B cell (primary cell): Measurements from ENCODE around the gene ATG7. TPM values are rescaled to one million over a fixed set of nuclear protein-coding genes. Genes with fewer than 3 reads are reported as not detected.

Source experiments
- ATAC-seq: fragments of 200-7000 bp; cut with Tn5 transposase; one replicate; pipeline ENCODE4 v1.10.0; 2021; ENCODE audit warnings: low read depth, mild to moderate bottlenecking, moderate number of reproducible peaks, moderate library complexity
- CTCF ChIA-PET: fragments of 350-600 bp; sonication (Branson Sonifier 250); formaldehyde crosslinking; loops from one replicate; lab custom pipeline; 2021; ENCODE audit warnings: antibody characterized with exemption, inconsistent platforms; lab: Charles Lee
- POLR2A ChIA-PET: fragments of 350-600 bp; sonication (Branson Sonifier 250); formaldehyde crosslinking; loops from one replicate; lab custom pipeline; 2021; ENCODE audit warnings: antibody characterized with exemption; lab: Charles Lee
- DNase-seq: peaks from one replicate; pipeline ENCODE4 v3.0.0; 2013
- H2AFZ ChIP-seq: 2 replicates; pipeline ENCODE4 v1.6.1; 2012; ENCODE audit warnings: mild to moderate bottlenecking, low read depth, low read length; ENCODE audit not compliant: insufficient read depth, poor library complexity, severe bottlenecking
- H3K27ac ChIP-seq, 2 donors: 1 replicate in 1 of 2; 2 replicates in 1 of 2; pipeline ENCODE4 v1.5.1; 2012 to 2013; ENCODE audit warnings: low read length in 2 of 2, mild to moderate bottlenecking in 2 of 2, moderate library complexity in 1 of 2
- H3K27me3 ChIP-seq, 4 experiments: fragments of 200-600 bp in 1 of 4; sonication (generic) in 1 of 4; replicated peaks in 1 of 4; 1 replicate in 2 of 4; 2 replicates in 2 of 4; pipeline versions ENCODE4 v1.6.1 to v1.7.0; 2013 to 2016; ENCODE audit warnings: low read length in 3 of 4, mild to moderate bottlenecking in 2 of 4, mixed read lengths in 1 of 4, moderate library complexity in 1 of 4; ENCODE audit not compliant: insufficient read depth in 4 of 4, control insufficient read depth in 3 of 4; ENCODE audit errors: control extremely low read depth in 1 of 4
- H3K36me3 ChIP-seq, 2 experiments: replicated peaks in 1 of 2; 1 replicate in 1 of 2; 2 replicates in 1 of 2; pipeline versions ENCODE4 v1.6.1 to v1.7.1; 2013; ENCODE audit warnings: low read length in 1 of 2; ENCODE audit not compliant: insufficient read depth in 2 of 2, control insufficient read depth in 1 of 2; ENCODE audit errors: control extremely low read depth in 1 of 2, extremely low read depth in 1 of 2
- H3K4me1 ChIP-seq, 2 donors: fragments of 200-600 bp in 1 of 2; sonication (generic) in 1 of 2; 1 replicate in 1 of 2; 2 replicates in 1 of 2; pipeline versions ENCODE4 v1.5.1 to v1.6.1; 2013 to 2017; ENCODE audit warnings: low read length in 2 of 2; ENCODE audit not compliant: control insufficient read depth in 2 of 2, insufficient read depth in 2 of 2
- H3K4me2 ChIP-seq: replicated peaks from 2 replicates; pipeline ENCODE3; 2012; ENCODE audit warnings: mild to moderate bottlenecking, low read depth, low read length; ENCODE audit not compliant: poor library complexity, severe bottlenecking
- H3K4me3 ChIP-seq, 5 experiments: fragments of 200-600 bp in 1 of 5; sonication (generic) in 1 of 5; 1 replicate in 3 of 5; 2 replicates in 2 of 5; pipeline versions ENCODE4 v1.5.1 to v1.7.0; 2011 to 2016; ENCODE audit warnings: low read length in 4 of 5, mild to moderate bottlenecking in 4 of 5, low read depth in 2 of 5, control low read depth in 1 of 5, moderate library complexity in 1 of 5; ENCODE audit not compliant: insufficient read depth in 1 of 5; ENCODE audit errors: control extremely low read depth in 1 of 5, extremely low read depth in 1 of 5
- H3K79me2 ChIP-seq: fragments of 200-600 bp; sonication (generic); one replicate; pipeline ENCODE4 v1.6.0; 2016; ENCODE audit warnings: low read length; ENCODE audit not compliant: control insufficient read depth, insufficient read depth
- H3K9ac ChIP-seq: fragments of 200-600 bp; sonication (generic); 2 replicates; pipeline ENCODE4 v1.6.1; 2017; ENCODE audit warnings: mild to moderate bottlenecking, low read length, moderate library complexity
- H3K9me3 ChIP-seq, 3 donors: one replicate each; pipeline versions ENCODE4 v1.6.1 to v1.7.1; 2013; ENCODE audit warnings: low read length in 2 of 3; ENCODE audit not compliant: control insufficient read depth in 2 of 3, insufficient read depth in 1 of 3; ENCODE audit errors: control extremely low read depth in 1 of 3
- H4K20me1 ChIP-seq: 2 replicates; pipeline ENCODE4 v1.6.0; 2012; ENCODE audit warnings: mild to moderate bottlenecking, low read length; ENCODE audit not compliant: insufficient read depth, control insufficient read depth, poor library complexity, severe bottlenecking
- H3K27ac Mint-ChIP-seq: one replicate; pipeline ENCODE4 v1.8.0; 2021; ENCODE audit warnings: mixed read lengths
- H3K27me3 Mint-ChIP-seq: one replicate; pipeline ENCODE4 v1.8.0; 2021; ENCODE audit warnings: mixed read lengths
- H3K4me1 Mint-ChIP-seq: one replicate; pipeline ENCODE4 v1.8.0; 2021; ENCODE audit warnings: mixed read lengths
- H3K4me3 Mint-ChIP-seq: one replicate; pipeline ENCODE4 v1.8.0; 2021; ENCODE audit warnings: mixed read lengths
- H3K9me3 Mint-ChIP-seq: one replicate; pipeline ENCODE4 v1.8.0; 2022; ENCODE audit warnings: mixed read lengths; ENCODE audit not compliant: insufficient read depth
- CTCF ChIP-seq: fragments of 200-600 bp; IDR thresholded peaks from one replicate; pipeline ENCODE4 v1.8.0; 2022; ENCODE audit warnings: antibody characterized with exemption, mild to moderate bottlenecking
- EZH2 ChIP-seq: IDR thresholded peaks from 2 replicates; pipeline ENCODE4 v1.6.1; 2012; ENCODE audit warnings: borderline replicate concordance, low read depth, mild to moderate bottlenecking, moderate library complexity, low read length; ENCODE audit not compliant: insufficient read depth, poor library complexity, severe bottlenecking
- WGBS: methylation state at CpG from one replicate; pipeline ENCODE4 v1.1.5; 2013; ENCODE audit warnings: missing lambda C conversion rate; ENCODE audit not compliant: insufficient coverage; 5-methylcytosine and 5-hydroxymethylcytosine counted together
- intact Hi-C: fragments of 100-400 bp; cut with micrococcal nuclease; formaldehyde crosslinking; loops from one replicate; pipeline ENCODE4 v1.10.0; 2022
- polyA plus RNA-seq: library from polyadenylated mRNA; depleted of rRNA; stranded (reverse); fragments of >200 nt; gene quantifications from 2 replicates; pipeline ENCODE4 v1.2.3, GENCODE V29; 2012
- total RNA-seq, 2 donors: library from RNA; stranded (reverse); fragments of 120-200 nt in 1 of 2; gene quantifications; 1 replicate in 1 of 2; 2 replicates in 1 of 2; pipeline versions ENCODE4 v1.2.3 to v1.2.4, GENCODE V29; 2013 to 2022

Gene ATG7
- total and polyA plus RNA-seq, 2 donors (not counting 1 experiment from before 2014, with no cell fraction given), result 13.9 to 66.4 TPM

DNA sequence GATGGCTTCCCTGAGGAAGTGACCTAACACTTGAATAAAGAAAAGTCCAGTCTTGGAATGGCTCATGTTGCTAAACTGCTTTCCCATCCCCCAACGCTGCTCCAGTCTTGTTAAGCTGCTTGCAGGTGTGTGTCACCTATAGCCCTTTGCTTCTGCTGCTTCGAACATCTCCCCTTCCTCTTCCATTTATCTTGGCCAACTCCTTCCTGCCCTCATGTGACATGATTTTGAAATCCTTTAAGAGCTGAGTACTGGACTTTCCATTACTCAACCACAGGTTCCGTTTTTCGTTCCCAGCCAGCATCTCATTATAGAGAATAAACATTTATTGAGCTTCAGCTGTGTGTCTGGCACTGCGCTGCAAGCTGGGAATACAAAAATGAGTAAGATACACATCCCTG is 1.7 kb downstream of the ATG7 start:
- H3K9me3 ChIP-seq, result peaks cover 0 to 5% (median 1%) of the 10 kb centered on the region in 3 donors
- Mint-ChIP-seq H3K4me3 (peak overlapping the region; percentile 97), H3K27me3 (no peaks in the 10 kb centered on the region), H3K27ac (peak overlapping the region; percentile 76), H3K9me3 (peaks cover 5% of the 10 kb centered on the region), H3K4me1 (peaks cover 47% of the 10 kb centered on the region)
- H3K36me3 ChIP-seq, result peaks cover 0 to 5% of the 10 kb centered on the region in 2 experiments
- no peaks in the 10 kb centered on the region for H3K27me3 ChIP-seq
- H2AFZ ChIP-seq, result no peak overlapping the region
- TF ChIP-seq EZH2, result no peak
- TF ChIP-seq CTCF, result no peak
- H3K9ac ChIP-seq, result no peak overlapping the region
- H3K4me3 ChIP-seq, result peak overlapping the region in 1 of 5 experiments; percentile 99
- intact Hi-C loops, result loop anchor here (2.0 to 5.0 kb wide), 3 partner anchors 1211 to 1538 kb away; partner anchors contain the start of genes MKRN2 and TSEN2
- ChIA-PET CTCF (interaction anchor here (0.7 to 1.8 kb wide), 3 partner anchors 12 to 61 kb away, joined by 3 read pairs; no protein-coding TSS in a partner anchor), POLR2A (interaction anchor here (2.2 kb wide), 1 partner anchor 15 kb away, joined by 29 read pairs; no protein-coding TSS in a partner anchor)
- peak overlapping the region; percentile 93 for H3K4me2 ChIP-seq
- peaks cover 17 to 20% of the 10 kb centered on the region in 2 donors for H3K4me1 ChIP-seq
- ATAC-seq, result no peak
- 93% methylated on average over 4 of the region's 5 CpGs for WGBS
- H4K20me1 ChIP-seq, result no peaks in the 10 kb centered on the region
- peaks cover 60% of the 10 kb centered on the region for H3K79me2 ChIP-seq
- H3K27ac ChIP-seq, result no peak overlapping the region
- DNase-seq, result no peak

DNA sequence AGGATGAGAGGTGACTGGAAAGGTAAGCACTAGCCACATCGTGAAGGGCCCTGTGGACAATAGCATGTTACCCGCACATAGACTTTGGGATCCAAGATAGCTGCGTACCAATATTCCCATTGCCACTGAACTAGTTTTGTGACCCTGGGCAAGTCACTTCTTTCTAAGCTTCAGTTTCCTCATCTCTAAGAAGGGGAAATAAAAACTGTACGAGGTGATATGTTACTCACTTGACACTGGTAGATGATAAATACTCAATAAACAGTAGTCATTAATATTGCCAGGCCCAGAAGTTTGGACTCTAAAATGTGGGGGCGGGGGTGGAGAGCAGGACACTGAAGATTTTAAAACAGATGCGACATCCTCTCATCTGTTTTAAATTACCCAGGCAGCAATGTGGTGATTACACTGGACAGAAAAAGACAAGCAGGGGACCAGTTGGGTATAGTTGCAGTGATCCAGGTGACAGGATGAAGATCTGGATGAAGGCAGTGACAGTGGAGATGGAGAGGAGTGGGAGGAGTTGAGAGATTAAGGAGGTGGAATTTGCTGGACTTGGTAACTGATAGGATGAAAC is 2.5 kb downstream of the ATG7 start:
- POLR2A ChIA-PET, result no interaction called here

More for the DNA sequence above, 2.5 kb downstream of the ATG7 start:
- no peaks in the 10 kb centered on the region for H3K27me3 Mint-ChIP-seq
- no peak overlapping the region for H3K4me2 ChIP-seq
- CTCF ChIA-PET, result no interaction called here
- no peak overlapping the region for H2AFZ ChIP-seq
- H3K9me3 Mint-ChIP-seq, result peaks cover 5% of the 10 kb centered on the region
- H3K79me2 ChIP-seq, result peaks cover 67% of the 10 kb centered on the region
- intact Hi-C loops, result loop anchor here (5.0 kb wide), 1 partner anchor 1538 kb away; no protein-coding TSS in a partner anchor
- peak overlapping the region; percentile 76 for H3K27ac Mint-ChIP-seq
- WGBS, result 100% methylated on average over 2 of the region's 6 CpGs
- H3K4me3 Mint-ChIP-seq, result peak overlapping the region; percentile 97
- ATAC-seq (no peak), DNase-seq (no peak)
- no peak for TF ChIP-seq CTCF
- no peak for TF ChIP-seq EZH2
- H3K27me3 ChIP-seq, result no peaks in the 10 kb centered on the region
- H3K4me1 ChIP-seq, result peaks cover 17 to 20% of the 10 kb centered on the region in 2 donors
- H4K20me1 ChIP-seq, result no peaks in the 10 kb centered on the region
- no peak overlapping the region for H3K9ac ChIP-seq
- peaks cover 0 to 5% (median 1%) of the 10 kb centered on the region in 3 donors for H3K9me3 ChIP-seq
- no peak overlapping the region for H3K27ac ChIP-seq
- no peak overlapping the region for H3K4me3 ChIP-seq
- peaks cover 47% of the 10 kb centered on the region for H3K4me1 Mint-ChIP-seq
- peaks cover 0 to 8% of the 10 kb centered on the region in 2 experiments for H3K36me3 ChIP-seq
